H1 (cell line): Measurements from ENCODE around the gene NHS.

Experiments
- CHD2 ChIP-seq: IDR thresholded peaks from 2 replicates; pipeline ENCODE4 v1.6.1; 2012; ENCODE audit warnings: low read length, improper control_type of control experiment
- CTCF ChIP-seq, 3 experiments: IDR thresholded peaks; 1 replicate in 2 of 3; 2 replicates in 1 of 3; pipeline versions ENCODE4 v1.5.1 to v1.6.1; 2011; ENCODE audit warnings: low read length in 3 of 3, mild to moderate bottlenecking in 3 of 3, inconsistent platforms in 2 of 3, low read depth in 1 of 3, moderate library complexity in 1 of 3; ENCODE audit not compliant: insufficient read depth in 1 of 3; ENCODE audit errors: control extremely low read depth in 1 of 3
- JUND ChIP-seq: IDR thresholded peaks from 2 replicates; pipeline ENCODE4 v1.6.1; 2011; ENCODE audit warnings: mild to moderate bottlenecking, improper control_type of control experiment, low read length
- POLR2A ChIP-seq, 2 experiments: IDR thresholded peaks; 1 replicate in 1 of 2; 2 replicates in 1 of 2; pipeline ENCODE4 v1.6.1; 2011; ENCODE audit warnings: low read depth in 2 of 2, low read length in 2 of 2, mild to moderate bottlenecking in 2 of 2; ENCODE audit errors: control extremely low read depth in 1 of 2
- RXRA ChIP-seq: IDR thresholded peaks from 2 replicates; pipeline ENCODE4 v1.6.1; 2011; ENCODE audit warnings: low read depth, mild to moderate bottlenecking, low read length, moderate library complexity; ENCODE audit not compliant: insufficient read depth

GRCh38 chrX:17591741-17592110 is 216.7 kb downstream of the NHS start:
- no peak for TF ChIP-seq CTCF (IDR thresholded peaks at IDR 0.05; ENCODE audit: control extremely low read depth in 1 of 3, insufficient read depth in 1 of 3, low read depth in 1 of 3, low read length in 3 of 3)
- TF ChIP-seq POLR2A (IDR thresholded peaks at IDR 0.05; ENCODE audit: control extremely low read depth in 1 of 2, low read depth in 2 of 2, low read length in 2 of 2) = no peak
- TF ChIP-seq JUND = no peak
- TF ChIP-seq RXRA = no peak
- no peak for TF ChIP-seq CHD2
